ENCODE results near the gene SLC4A2.

- TF ChIP-seq CTCF (IDR thresholded peaks at IDR 0.05; ENCODE audit: low read depth, low read length, missing input control) (no peak), FOXA1 (IDR thresholded peaks at IDR 0.05) (no peak), SP1 (IDR thresholded peaks at IDR 0.05) (no peak), RAD21 (IDR thresholded peaks at IDR 0.05) (no peak), TAF1 (conservative IDR thresholded peaks at IDR 0.05) (no peak), MAX (IDR thresholded peaks at IDR 0.05) (no peak), GABPA (IDR thresholded peaks at IDR 0.05 in 1 of 2, conservative IDR thresholded peaks at IDR 0.05 in 1 of 2) (no peak), REST (IDR thresholded peaks at IDR 0.05) (no peak), FOXA2 (IDR thresholded peaks at IDR 0.05) (no peak), YY1 (IDR thresholded peaks at IDR 0.05) (no peak), ZBTB33 (IDR thresholded peaks at IDR 0.05) (no peak), RXRA (IDR thresholded peaks at IDR 0.05) (no peak), HNF4G (IDR thresholded peaks at IDR 0.05) (no peak)
Measured at GRCh38 chr7:151113344-151114150, 54.2 kb downstream of the SLC4A2 start.
